ENCODE data around the gene FEN1. TPM values are rescaled to one million over a fixed set of nuclear protein-coding genes. Genes with fewer than 3 reads are reported as not detected.

Gene FEN1
- total and polyA plus RNA-seq, 2 experiments from 2014 or later = 29.0 to 31.5 TPM

GRCh38 chr11:61769946-61770683 lies 22.6 kb upstream of the FEN1 start:
- no peak overlapping the region for H2AFZ ChIP-seq
- no peaks in the 10 kb centered on the region for H3F3A ChIP-seq (ENCODE audit: insufficient read depth)
- no peak overlapping the region for H3K27ac ChIP-seq
- TF ChIP-seq EZH2phosphoT487 (IDR thresholded peaks at IDR 0.05; ENCODE audit: insufficient read depth, low read depth) (no peak), EZH2 (IDR thresholded peaks at IDR 0.05; ENCODE audit: insufficient read depth, poor library complexity, severe bottlenecking) (no peak)
- no peak for DNase-seq
- WGBS, 2 experiments (ENCODE audit: low coverage in 1 of 2, low lambda C conversion rate in 2 of 2, missing lambda C conversion rate in 2 of 2) = 75 to 81% methylated on average over 8 to 20 of the region's 20 CpGs
- in situ Hi-C loops (cut with MboI) = no loop called here
- H3K4me3 ChIP-seq = no peak overlapping the region
- H3K36me3 ChIP-seq (ENCODE audit: low read depth) = no peaks in the 10 kb centered on the region
- no peaks in the 10 kb centered on the region for H3K4me1 ChIP-seq (ENCODE audit: insufficient read depth)
- H3K27me3 ChIP-seq (replicated peaks; ENCODE audit: insufficient read depth) = no peaks in the 10 kb centered on the region
- no peaks in the 10 kb centered on the region for H4K20me1 ChIP-seq (ENCODE audit: insufficient read depth)
- no peaks in the 10 kb centered on the region for H3K9me3 ChIP-seq (ENCODE audit: low read depth)
- no peak overlapping the region for H3K4me2 ChIP-seq (ENCODE audit: unreplicated experiment)
- no peaks in the 10 kb centered on the region for H3K9me2 ChIP-seq (ENCODE audit: insufficient read depth)
- no peaks in the 10 kb centered on the region for H3K79me2 ChIP-seq (ENCODE audit: insufficient read depth)
- no peak overlapping the region for H3K9ac ChIP-seq

GRCh38 chr11:61771195-61771894 lies 21.4 kb upstream of the FEN1 start:
- Histone ChIP-seq H3K27me3 (replicated peaks; ENCODE audit: insufficient read depth) (no peaks in the 10 kb centered on the region), H3K4me3 (no peak overlapping the region), H3K9me2 (ENCODE audit: insufficient read depth) (no peaks in the 10 kb centered on the region), H2AFZ (no peak overlapping the region), H4K20me1 (ENCODE audit: insufficient read depth) (no peaks in the 10 kb centered on the region), H3K36me3 (ENCODE audit: low read depth) (no peaks in the 10 kb centered on the region), H3K9ac (no peak overlapping the region), H3K9me3 (ENCODE audit: low read depth) (no peaks in the 10 kb centered on the region), H3F3A (ENCODE audit: insufficient read depth) (no peaks in the 10 kb centered on the region), H3K4me2 (ENCODE audit: unreplicated experiment) (no peak overlapping the region), H3K27ac (no peak overlapping the region), H3K79me2 (ENCODE audit: insufficient read depth) (no peaks in the 10 kb centered on the region), H3K4me1 (ENCODE audit: insufficient read depth) (no peaks in the 10 kb centered on the region)
- TF ChIP-seq EZH2 (IDR thresholded peaks at IDR 0.05; ENCODE audit: insufficient read depth, poor library complexity, severe bottlenecking) = no peak
- TF ChIP-seq EZH2phosphoT487 (IDR thresholded peaks at IDR 0.05; ENCODE audit: insufficient read depth, low read depth) = no peak
- WGBS, 2 experiments (ENCODE audit: low coverage in 1 of 2, low lambda C conversion rate in 2 of 2, missing lambda C conversion rate in 2 of 2) = 69 to 73% methylated on average over 15 of the region's 15 CpGs
- DNase-seq = no peak
- in situ Hi-C loops (cut with MboI) = no loop called here

GRCh38 chr11:61771985-61772455 lies 20.7 kb upstream of the FEN1 start:
- no peaks in the 10 kb centered on the region for H3K27me3 ChIP-seq (replicated peaks; ENCODE audit: insufficient read depth)
- H3K9me2 ChIP-seq (ENCODE audit: insufficient read depth) = no peaks in the 10 kb centered on the region
- no peaks in the 10 kb centered on the region for H3K79me2 ChIP-seq (ENCODE audit: insufficient read depth)
- no peak overlapping the region for H3K27ac ChIP-seq
- H2AFZ ChIP-seq = no peak overlapping the region
- H3K4me3 ChIP-seq = no peak overlapping the region
- H3K4me1 ChIP-seq (ENCODE audit: insufficient read depth) = no peaks in the 10 kb centered on the region
- H3K4me2 ChIP-seq (ENCODE audit: unreplicated experiment) = no peak overlapping the region
- no peak overlapping the region for H3K9ac ChIP-seq
- no peaks in the 10 kb centered on the region for H4K20me1 ChIP-seq (ENCODE audit: insufficient read depth)
- H3K9me3 ChIP-seq (ENCODE audit: low read depth) = no peaks in the 10 kb centered on the region
- TF ChIP-seq EZH2 (IDR thresholded peaks at IDR 0.05; ENCODE audit: insufficient read depth, poor library complexity, severe bottlenecking) (no peak), EZH2phosphoT487 (IDR thresholded peaks at IDR 0.05; ENCODE audit: insufficient read depth, low read depth) (no peak)
- no peak for DNase-seq
- 40 to 42% methylated on average over 4 to 7 of the region's 7 CpGs for WGBS, 2 experiments (ENCODE audit: low coverage in 1 of 2, low lambda C conversion rate in 2 of 2, missing lambda C conversion rate in 2 of 2)
- H3K36me3 ChIP-seq (ENCODE audit: low read depth) = no peaks in the 10 kb centered on the region
- H3F3A ChIP-seq (ENCODE audit: insufficient read depth) = no peaks in the 10 kb centered on the region
- in situ Hi-C loops (cut with MboI) = no loop called here

- Histone ChIP-seq H3F3A (ENCODE audit: insufficient read depth) (no peaks in the 10 kb centered on the region), H3K9me2 (ENCODE audit: insufficient read depth) (no peaks in the 10 kb centered on the region), H3K36me3 (ENCODE audit: low read depth) (no peaks in the 10 kb centered on the region), H3K4me3 (no peak overlapping the region), H3K9ac (no peak overlapping the region), H3K79me2 (ENCODE audit: insufficient read depth) (no peaks in the 10 kb centered on the region), H4K20me1 (ENCODE audit: insufficient read depth) (no peaks in the 10 kb centered on the region), H3K9me3 (ENCODE audit: low read depth) (no peaks in the 10 kb centered on the region), H3K27ac (no peak overlapping the region), H3K4me2 (ENCODE audit: unreplicated experiment) (no peak overlapping the region), H2AFZ (no peak overlapping the region), H3K4me1 (ENCODE audit: insufficient read depth) (no peaks in the 10 kb centered on the region), H3K27me3 (replicated peaks; ENCODE audit: insufficient read depth) (no peaks in the 10 kb centered on the region)
- in situ Hi-C loops (cut with MboI) = no loop called here
- no peak for DNase-seq
- 45 to 53% methylated on average over 7 to 10 of the region's 10 CpGs for WGBS, 2 experiments (ENCODE audit: low coverage in 1 of 2, low lambda C conversion rate in 2 of 2, missing lambda C conversion rate in 2 of 2)
- TF ChIP-seq EZH2 (IDR thresholded peaks at IDR 0.05; ENCODE audit: insufficient read depth, poor library complexity, severe bottlenecking) (no peak), EZH2phosphoT487 (IDR thresholded peaks at IDR 0.05; ENCODE audit: insufficient read depth, low read depth) (no peak)
Measured at GRCh38 chr11:61773356-61773755, 19.4 kb upstream of the FEN1 start.

Data from GM23248 (cell line).